Endothelial cell of hepatic sinusoid (primary cell): ENCODE results near the gene SEMA4A.

Experiments
- in situ Hi-C: cut with HindIII; loops from 2 replicates; pipeline ENCODE4 v1.10.0; 2017; ENCODE audit warnings: low sequenced_read_pairs

Gene SEMA4A

DNA sequence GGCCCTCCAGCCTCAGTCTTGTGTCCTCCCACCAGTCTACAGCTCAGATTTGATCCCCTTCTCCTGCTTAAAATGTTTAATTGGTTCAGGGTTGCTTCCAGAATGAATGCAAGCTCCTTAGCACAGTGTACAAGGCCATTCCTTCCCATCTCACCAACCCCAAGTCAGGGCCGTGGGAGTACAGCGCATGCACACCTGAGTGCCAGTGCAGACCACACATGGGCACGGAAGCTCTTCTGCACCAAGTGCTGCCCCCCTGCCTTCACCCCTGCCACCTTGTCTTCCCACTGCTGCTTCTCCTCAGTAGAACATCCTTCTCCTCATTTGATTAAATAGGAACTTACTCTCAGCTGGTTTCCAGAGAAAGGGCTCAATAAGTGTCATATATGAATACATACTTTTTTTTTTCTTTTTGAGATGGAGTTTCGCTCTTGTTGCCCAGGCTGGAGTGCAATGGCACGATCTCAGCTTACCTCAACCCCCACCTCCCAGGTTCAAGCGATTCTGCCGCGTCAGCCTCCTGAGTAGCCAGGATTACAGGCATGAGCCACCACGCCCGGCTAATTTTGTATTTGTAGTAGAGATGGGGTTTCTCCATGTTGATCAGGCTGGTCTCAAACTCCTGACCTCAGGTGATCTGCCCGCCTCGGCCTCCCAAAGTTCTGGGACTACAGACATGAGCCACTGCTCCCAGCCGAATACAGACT lies 68.8 kb downstream of the SEMA4A start:
- in situ Hi-C loops = loop anchor here (10.0 kb wide), 1 partner anchor 57 kb away; no protein-coding TSS in a partner anchor

GRCh38 chr1:156225677-156226014 lies 72.3 kb downstream of the SEMA4A start:
- in situ Hi-C loops = loop anchor here (5.0 to 10.0 kb wide), 2 partner anchors 61 to 88 kb away; no protein-coding TSS in a partner anchor

GRCh38 chr1:156226116-156226538 lies 72.7 kb downstream of the SEMA4A start:
- in situ Hi-C loops = loop anchor here (5.0 to 10.0 kb wide), 2 partner anchors 61 to 89 kb away; no protein-coding TSS in a partner anchor

GRCh38 chr1:156226782-156227181 lies 73.4 kb downstream of the SEMA4A start:
- in situ Hi-C loops = loop anchor here (5.0 to 10.0 kb wide), 2 partner anchors 62 to 89 kb away; no protein-coding TSS in a partner anchor
